ENCODE data around the gene LPXN.
A peak's percentile ranks its signal among the peaks of the same experiment; 100 is the strongest.
"Not testable (repeated sequence)": the region's sequence is repeated elsewhere in the genome, so short reads cannot be mapped to it uniquely, and the experiment has no call there.

LPXN gene

DNA sequence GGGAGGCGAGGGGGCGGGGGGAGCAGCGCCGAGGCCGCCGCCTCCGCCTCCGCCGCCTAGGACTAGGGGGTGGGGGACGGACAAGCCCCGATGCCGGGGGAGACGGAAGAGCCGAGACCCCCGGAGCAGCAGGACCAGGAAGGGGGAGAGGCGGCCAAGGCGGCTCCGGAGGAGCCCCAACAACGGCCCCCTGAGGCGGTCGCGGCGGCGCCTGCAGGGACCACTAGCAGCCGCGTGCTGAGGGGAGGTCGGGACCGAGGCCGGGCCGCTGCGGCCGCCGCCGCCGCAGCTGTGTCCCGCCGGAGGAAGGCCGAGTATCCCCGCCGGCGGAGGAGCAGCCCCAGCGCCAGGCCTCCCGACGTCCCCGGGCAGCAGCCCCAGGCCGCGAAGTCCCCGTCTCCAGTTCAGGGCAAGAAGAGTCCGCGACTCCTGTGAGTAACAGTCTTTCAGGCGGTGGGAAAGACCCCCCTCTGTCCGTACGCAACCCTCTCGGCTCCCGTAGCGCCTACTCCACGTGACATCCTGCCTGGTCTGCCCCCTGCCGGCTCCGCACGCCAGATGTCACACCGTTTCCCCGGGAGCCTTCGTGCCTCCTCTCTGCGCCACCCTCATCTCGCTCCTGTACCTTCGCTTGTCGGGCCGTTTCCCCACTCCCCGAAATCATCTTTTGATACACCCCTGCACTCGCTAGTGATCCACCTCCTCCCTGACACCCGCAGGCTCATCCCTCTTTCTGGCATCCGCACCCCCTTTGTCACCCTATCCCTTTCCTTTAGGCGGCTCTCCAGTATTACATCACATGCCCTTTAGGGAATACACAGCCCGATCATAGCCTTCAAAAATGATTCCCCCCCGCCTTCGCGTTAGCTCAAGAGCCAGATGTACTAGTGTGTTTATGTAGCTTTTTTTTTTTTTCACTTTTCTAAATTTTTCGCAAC, 3.8 kb upstream of the LPXN start:
- DNase-seq (ENCODE audit: low read depth in 2 of 2) = peak; percentile 86 to 91

DNA sequence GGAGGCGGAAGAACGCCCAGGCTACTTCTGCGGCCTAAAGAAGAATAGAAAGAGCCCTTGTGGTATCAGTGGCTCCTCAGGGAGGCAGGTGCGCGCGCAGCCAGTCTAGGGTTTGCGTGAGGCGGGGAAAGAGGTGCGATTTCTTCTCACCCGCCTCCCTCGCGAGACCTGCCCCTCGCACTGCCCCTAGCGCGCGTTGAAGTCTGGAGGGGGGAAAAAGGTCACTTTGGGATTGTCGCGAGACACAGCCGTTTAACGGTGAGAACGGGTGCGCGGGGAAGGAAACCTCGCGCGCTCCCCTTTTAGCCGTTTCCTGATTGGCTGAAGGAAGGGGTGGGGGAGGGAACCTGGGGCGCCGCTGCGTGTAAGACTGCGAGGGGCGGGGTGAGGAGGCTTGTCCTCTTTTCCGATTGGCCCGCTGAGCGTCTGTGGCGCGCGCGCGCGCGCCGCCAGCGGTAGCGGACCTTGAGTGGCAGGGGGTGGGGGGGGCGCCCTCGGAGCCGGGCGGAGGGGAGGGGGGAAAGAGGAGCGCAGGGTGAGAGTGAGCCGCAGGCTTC, 3.1 kb upstream of the LPXN start, which contains the start of gene ZFP91:
ZFP91 (plus strand) TSS at position 429 of the 557 bp plus-strand sequence. CDS start 219 bp downstream, outside the sequence.
- DNase-seq (ENCODE audit: low read depth in 2 of 2) = peak; percentile 92 to 96

DNA sequence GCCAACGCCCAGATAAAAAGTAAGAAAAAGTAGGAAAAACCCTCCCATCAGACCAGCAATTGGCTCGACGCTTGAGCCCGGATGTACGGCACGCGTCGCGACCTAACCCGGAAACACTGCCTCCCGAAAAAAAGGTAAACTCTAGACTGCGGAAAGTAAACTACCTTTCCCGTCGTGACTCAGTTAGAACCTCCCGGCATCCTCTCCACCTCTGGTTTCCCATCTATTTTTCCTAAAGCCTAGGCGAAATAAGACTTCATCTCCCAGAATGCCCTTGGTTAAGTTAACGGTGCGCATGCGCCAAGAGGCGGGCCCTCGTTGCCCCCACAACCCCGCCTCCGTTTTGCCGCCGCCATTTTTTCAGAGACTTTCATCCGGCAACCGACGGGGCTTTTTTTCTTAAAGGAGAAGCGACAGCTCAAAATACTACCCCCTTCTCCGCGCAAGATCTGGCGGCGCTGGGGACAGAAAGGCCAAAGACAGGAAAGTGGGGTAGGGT, 2.5 kb upstream of the LPXN start:
- peak; percentile 82 to 87 for DNase-seq (ENCODE audit: low read depth in 2 of 2)

DNA sequence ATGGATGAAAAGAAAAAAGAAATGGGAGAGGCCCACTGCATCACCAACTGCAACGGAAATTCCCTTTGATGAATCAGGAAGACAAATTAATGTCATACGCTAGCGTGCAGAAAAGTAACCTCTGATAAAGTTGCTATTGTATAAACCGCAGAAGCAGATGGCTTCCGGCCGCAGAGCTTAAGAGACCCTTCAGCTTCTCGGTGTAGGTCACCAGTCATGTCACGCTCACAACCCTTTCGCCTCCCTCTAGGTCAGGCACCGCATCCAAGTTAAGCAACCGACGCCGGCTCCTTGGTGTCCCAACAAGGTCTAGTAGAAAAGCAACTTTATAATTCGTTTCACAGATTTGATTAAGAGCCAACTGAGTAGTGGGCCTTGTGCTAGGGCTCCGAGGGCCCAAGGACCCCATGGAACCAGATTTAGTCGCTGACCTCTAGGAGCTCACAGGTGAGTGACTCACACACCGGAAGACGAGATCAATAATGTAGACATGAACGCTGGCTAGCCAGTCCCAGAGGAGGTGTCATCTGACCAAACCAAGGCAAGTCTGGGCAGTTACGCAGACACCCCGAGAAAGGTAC, 2.0 kb upstream of the LPXN start:
- DNase-seq (ENCODE audit: low read depth in 2 of 2) = peak; percentile 58 to 72

DNA sequence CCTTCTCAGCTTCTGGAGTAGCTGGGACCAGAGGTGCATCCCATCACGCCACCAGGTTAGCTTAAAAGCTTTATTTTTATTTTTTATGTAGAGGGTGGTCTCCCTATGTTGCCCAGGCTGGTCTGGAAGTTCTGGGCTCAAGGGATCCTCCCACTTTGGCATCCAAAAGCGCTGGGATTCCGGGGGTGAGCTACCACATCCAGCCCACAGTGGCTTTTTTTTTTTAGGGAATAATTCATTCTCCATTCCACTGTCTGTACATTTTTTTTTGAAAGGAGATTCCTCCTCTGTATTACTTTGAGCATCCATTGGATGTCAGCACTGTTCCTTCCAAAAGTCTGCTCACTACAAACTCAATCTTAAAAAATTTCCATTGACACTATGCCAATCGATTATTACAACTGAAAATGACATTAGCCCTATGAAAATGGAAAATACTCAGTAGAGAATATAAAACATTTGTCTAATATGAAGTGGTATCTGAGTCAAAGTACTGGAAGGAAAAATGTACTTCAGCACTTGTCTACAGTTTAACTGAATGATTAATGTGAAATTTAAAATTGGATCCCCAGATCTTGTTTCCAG, 1.3 kb upstream of the LPXN start:
- DNase-seq (ENCODE audit: low read depth in 2 of 2) = no peak

DNA sequence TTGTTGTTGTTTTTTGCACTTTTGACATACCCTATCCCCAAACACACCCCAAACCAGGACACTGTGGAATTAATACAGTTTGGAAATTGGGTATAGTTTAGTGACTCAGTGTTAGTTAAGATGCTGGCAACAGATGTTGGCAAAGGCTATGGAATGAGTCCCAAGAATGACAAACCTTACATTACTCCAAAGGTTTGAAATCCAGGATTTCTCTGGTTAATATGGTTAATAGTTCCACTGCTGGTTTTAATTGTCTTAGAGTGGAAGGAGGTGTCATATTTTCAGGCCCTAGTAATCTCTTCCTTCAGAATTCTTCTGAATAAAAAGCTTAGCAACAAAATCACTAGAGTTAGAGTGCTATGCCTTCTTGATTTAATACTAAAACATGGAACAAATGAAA, 775 bp downstream of the LPXN start:
- no peak for DNase-seq (ENCODE audit: low read depth in 2 of 2)

DNA sequence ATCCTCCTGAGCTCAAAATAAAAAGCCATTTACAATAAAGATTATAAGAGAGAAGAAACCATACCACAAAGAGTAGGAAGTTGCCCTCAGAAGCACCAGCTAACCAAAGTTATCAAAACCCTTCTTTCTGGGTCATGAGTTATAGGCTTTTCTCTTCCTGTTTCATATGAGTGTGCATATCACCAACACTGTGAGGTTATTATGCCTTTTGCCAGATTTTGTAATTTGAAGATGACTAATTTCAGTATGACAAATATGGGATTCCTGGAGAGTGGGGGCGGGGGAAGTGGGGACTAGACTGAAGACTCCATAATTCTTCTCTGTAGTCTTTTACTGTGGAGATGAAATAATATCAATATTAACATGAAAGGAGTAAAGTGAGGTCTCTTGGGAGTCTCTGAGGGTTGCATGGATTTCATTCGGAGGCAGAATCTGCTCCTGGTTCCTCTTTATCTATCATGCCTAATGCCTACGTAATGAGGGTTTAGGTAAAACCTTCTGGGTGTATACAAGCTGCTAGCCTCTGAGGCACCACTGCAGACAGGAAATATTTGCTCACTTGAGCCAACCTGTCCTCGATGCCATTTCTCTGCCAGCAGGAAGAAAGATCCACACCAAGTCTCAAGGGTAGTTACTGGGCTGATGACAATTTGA, 2.1 kb downstream of the LPXN start:
- DNase-seq (ENCODE audit: low read depth in 2 of 2) = peak; percentile 30 to 31

DNA sequence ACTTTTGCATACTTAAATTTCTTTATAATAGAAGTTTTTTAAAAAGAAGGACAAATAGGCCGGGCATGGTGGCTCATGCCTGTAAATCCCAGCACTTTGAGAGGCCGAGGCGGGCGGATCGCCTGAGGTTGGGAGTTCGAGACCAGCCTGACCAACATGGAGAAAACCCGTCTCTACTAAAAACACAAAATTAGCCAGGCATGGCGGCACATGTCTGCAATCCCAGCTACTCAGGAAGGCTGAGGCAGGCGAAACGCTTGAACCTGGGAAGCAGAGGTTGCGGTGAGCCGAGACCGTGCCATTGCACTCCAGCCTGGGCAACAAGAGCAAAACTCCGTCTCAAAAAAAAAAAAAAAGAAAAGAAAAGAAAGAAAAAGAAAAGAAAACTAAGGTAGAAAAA, 2.8 kb downstream of the LPXN start:
- DNase-seq (ENCODE audit: low read depth in 2 of 2) = not testable (repeated sequence)

DNA sequence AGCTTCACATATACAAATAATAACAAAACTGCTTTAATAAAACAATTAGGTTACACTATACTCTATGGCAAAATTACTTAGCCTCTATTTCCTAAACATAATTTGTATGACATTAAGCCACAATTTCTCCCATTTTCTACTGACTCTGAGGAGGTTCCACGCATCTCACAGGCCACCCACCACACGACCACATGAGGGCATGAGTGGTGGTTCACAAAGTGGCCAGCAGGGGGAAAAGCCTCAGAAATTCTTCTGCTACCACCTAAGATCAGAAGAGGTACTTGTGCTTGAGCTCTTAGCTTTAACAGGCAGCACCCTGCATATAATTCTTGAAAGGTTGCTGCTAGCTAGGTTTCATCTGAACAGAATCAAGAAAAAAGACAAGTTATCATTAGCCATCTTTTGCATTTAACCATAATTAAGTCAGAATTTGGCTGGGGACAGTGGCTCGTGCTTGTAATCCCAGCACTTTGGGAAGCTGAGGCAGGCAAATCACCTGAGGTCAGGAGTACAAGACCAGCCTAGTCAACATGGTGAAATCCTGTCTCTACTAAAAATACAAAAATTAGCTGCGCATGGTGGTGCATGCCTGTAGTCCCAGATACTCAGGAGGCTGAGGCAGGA, 7.7 kb downstream of the LPXN start:
- DNase-seq (ENCODE audit: low read depth in 2 of 2) = peak; percentile 61 to 65

DNA sequence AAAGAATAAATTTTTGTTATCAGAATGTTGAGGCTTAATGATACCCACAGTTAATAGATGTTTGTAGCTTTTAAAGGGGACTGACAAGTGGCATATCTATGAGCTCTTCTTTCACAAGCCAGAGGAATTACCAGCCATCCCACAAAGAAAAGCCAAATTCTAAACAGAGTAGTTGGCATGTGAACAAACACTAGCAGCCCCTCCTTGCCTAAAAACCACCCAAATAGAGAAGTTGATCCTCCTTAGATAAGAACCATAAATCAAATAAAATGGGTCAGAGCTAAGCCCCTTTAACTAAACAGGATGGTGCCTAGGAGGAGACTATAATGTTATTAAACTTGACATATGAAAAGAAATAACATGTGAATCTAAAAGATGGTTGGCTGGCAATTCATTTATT, 11.4 kb downstream of the LPXN start:
- DNase-seq (ENCODE audit: low read depth in 2 of 2) = no peak

DNA sequence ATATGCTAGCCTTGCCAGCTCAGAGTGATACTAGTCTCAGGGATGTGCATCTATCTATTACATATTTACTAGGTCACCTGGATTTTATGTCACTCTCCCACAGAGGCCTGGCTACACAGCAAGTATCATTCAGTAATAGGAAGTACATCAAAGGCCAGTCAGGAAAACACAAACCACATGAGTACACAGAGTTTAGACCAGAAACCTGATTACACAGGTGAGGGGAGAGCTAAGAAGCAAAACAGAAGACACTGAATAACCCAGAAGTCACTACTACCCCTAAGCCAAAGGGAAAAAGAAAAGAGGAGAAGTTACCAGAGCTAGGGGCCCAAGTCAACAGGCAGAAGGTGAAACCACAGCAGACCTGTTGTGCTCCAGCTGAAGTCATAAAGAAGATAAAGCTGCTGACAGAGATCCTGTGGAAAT, 13.3 kb downstream of the LPXN start:
- DNase-seq (ENCODE audit: low read depth in 2 of 2) = no peak

DNA sequence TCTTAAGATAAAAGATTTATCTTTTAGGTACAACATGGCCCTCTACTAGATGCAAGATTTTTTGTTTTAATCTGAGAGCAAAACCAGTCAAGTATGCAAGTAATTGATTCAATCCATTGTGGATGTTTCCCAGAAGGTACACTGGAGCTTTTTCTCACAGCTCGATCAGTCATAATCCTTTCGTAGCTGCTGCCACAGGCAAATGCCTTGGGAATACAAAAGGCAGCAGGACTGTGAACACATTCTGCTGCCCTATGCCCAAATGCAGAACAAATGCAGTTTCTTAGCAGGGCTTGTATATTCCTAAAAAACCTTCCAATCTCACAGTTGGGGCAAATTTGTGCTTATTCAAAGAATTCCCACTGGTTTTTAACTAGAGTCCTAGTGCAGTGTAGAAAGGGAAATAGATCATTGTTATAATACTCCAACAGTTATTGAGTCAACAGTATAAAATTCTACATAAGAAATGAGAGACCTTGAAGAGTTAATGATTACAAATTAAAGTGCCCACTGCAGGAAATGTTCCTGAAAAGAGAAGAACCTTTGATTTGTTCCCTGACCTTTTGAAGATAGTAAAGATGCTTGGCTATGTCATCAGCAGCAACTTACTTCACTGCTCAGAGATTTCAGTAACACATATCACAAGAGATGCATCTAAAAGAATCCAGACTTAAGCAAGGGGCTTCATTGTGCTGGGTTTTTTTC, 14.1 kb downstream of the LPXN start:
- DNase-seq (ENCODE audit: low read depth in 2 of 2) = no peak

DNA sequence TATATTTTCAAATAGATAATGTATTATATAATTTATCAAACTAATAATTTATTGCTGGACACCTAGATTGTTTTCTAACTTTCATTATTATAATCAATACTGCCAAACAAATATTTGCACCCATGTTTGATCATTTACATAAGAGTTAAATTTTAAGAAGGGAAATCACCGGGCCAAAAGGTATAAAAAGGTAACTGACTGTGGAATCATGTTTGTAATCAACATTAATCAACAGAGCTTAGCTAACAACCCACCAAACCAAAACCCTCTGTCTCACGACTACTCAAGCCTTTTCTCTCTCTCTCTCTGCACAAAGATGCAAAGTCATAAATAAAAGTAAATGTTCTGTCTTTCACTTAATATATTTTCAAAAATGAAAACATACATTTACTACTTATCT, 14.8 kb downstream of the LPXN start:
- no peak for DNase-seq (ENCODE audit: low read depth in 2 of 2)

DNA sequence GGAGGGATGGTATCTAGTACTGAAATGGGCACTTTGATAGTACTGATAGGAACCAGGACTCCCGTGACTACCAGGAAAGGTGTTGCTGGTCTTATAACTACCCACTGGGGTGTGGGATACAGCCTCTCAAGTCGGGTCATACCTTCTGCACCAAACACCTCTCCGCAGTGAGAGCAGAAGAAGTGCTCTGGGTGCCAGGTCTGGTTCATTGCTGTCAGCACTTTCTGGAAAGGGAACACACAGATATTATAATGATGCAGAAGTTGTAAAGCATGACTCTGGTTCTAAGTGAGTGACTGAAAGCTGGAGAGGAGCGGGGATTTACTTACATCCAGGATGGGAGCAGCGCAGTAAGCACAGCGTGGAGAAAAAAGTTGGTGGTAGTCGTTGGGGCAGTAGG, 26.0 kb downstream of the LPXN start:
- DNase-seq (ENCODE audit: low read depth in 2 of 2) = no peak

DNA sequence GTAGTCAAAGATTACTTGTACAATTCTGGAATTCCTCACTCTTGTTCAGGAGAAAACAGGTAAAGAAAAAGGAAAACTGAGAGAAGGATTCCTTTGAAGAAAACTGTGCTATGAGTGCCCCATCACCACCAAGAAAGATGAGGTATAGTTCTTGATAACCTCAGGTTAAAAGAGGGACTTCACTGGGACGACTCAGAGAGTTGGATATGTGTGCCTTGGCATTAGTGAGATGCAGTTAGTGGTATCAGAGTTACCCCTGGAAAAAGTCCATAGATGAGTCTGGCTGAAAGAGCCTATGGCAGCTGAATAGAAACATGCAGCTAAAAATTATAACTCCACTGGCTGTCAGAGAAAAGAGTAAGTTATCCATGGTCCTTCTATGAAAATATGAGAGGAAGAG, 28.8 kb downstream of the LPXN start:
- no peak for DNase-seq (ENCODE audit: low read depth in 2 of 2)

DNA sequence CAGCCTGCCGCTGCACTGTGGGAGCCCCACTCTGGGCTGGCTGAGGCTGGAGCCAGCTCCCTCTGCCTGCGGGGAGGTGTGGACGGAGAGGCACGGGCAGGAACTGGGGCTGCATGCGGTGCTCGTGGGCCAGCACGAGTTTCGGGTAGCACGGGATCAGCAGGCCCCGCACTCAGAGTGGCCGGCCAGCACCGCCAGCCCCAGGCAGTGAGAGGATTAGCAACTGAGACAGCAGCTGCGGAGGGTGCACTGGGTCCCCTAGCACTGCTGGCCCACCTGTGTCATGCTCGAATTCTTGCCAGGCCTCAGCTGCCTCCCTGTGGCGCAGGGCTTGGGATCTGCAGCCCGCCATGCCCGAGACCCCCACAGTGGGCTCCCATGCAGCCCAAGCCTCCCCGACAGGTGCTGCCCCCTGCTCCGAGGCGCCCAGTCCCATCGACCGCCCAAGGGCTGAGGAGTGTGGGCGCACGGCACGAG, 43.8 kb downstream of the LPXN start:
- DNase-seq (ENCODE audit: low read depth in 2 of 2) = no peak

DNA sequence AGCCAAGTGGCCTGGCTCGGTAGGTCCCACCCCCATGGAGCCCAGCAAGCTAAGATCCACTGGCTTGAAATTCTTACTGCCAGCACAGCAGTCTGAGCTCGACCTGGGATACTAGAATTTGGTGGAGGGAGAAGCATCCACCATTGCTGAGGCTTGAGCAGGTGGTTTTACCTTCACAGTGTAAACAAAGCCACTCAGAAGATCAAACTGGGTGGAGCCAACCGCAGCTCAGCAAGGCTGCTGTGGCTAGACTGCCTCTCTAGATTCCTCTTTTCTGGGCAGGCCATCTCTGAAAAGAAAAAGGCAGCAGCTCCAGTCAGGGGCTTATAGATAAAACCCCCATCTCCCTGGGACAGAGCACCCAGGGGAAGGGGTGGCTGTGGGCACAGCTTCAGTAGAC, 45.4 kb downstream of the LPXN start:
- DNase-seq (ENCODE audit: low read depth in 2 of 2) = no peak

DNA sequence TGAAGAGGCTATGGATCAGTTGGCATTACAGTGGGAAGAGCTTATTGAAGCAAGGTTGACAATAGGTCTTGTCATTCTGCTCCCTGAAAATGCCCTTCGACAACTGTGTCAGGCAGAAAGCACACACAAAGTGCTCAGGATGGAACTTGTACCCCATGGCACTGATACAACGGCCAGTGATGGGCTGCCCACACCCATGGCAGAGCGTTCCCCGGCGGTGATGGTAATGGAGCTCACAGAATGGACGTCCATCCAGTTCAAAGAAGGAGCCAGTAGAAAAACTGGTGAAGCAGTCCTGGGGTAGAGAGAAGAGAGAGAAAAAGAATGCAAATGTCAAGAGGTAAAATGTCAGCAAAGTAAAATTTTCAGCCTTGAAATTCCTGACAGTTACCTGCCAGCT, 48.2 kb downstream of the LPXN start:
- DNase-seq (ENCODE audit: low read depth in 2 of 2) = no peak

DNA sequence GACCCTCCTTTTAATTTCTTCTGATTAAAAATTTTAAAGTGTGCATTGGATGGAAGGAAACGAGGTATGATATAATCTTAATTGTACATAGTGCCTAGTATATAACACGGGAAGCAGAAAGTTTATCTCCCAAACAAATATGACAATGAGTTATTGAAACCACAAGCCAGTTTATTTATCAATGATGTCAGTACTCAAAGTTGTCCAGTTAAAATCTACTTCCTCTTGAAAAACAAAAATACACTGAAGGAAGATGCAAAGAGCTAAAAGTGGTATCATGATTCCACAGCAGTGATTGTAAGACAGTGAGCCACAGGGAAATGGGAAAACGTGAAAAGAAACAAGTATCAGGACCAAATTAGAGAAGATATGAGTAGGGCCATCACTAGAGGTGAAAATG, 48.9 kb downstream of the LPXN start:
- DNase-seq (ENCODE audit: low read depth in 2 of 2) = no peak

DNA sequence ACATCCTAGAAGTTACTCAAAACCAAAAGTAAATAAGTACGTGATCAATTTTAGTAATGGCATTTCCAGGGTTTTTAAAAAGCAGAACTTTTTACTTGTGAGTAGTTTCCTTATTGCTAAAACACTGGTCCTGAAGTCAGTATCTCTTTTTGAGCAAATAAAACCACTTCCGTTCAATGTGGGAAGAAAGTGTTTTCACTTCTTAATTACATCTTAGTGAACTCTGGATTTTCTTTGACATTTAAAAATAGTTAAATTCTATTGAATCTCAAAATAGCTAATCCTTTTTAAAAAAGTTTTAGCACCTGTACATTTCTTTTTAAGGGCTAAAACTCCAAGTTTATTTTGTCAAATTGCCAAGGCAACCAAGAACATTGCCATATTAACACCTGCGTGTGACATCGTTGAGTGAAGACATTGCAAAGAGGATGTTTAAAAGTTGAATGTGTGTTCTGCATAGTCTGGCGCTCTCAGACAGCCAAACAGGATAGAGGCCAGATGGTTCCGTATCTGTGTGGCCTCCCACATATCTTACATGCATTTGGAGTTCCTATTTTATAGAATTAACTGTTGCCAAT, 50.5 kb downstream of the LPXN start:
- no peak for DNase-seq (ENCODE audit: low read depth in 2 of 2)
